Measurements from ENCODE around the gene TOP2B.

DNA sequence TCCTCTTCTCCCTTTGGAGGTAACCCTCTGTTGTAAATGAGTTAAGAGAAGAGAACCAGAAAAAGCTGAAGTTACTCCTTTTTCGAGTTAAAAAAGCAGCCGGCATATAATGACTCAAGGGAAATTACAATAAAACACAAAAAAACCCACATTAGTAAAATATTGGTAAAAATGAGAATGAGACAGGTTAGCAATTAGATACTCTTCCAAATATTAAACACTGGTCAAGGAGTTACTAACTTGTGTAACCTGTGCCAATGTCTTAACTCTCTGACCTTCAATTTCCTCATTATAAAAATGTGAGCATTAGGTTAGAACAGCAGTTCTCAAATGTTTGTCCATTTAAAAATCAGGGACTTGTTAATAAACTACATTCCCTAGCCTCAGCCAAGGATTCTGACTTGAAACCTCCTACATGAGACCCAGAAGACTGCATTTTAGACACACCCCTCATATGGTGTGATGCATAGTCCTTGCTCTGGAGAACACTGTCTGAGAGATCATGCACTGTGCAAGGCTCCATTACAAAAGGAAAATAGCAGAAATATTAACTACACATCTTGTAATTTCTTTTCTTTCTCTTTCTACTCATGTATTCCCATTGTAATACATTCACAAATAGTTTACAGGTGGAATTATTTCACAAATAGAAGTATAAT, 42.7 kb upstream of the TOP2B start:
- TF ChIP-seq, protein P1, sequence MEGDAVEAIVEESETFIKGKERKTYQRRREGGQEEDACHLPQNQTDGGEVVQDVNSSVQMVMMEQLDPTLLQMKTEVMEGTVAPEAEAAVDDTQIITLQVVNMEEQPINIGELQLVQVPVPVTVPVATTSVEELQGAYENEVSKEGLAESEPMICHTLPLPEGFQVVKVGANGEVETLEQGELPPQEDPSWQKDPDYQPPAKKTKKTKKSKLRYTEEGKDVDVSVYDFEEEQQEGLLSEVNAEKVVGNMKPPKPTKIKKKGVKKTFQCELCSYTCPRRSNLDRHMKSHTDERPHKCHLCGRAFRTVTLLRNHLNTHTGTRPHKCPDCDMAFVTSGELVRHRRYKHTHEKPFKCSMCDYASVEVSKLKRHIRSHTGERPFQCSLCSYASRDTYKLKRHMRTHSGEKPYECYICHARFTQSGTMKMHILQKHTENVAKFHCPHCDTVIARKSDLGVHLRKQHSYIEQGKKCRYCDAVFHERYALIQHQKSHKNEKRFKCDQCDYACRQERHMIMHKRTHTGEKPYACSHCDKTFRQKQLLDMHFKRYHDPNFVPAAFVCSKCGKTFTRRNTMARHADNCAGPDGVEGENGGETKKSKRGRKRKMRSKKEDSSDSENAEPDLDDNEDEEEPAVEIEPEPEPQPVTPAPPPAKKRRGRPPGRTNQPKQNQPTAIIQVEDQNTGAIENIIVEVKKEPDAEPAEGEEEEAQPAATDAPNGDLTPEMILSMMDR (IDR thresholded peaks at IDR 0.05; ENCODE audit: low read depth, low read length, missing input control) = no peak
- TF ChIP-seq, protein P2, sequence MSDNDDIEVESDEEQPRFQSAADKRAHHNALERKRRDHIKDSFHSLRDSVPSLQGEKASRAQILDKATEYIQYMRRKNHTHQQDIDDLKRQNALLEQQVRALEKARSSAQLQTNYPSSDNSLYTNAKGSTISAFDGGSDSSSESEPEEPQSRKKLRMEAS (IDR thresholded peaks at IDR 0.05) = no peak
- no peak for TF ChIP-seq RAD21 (IDR thresholded peaks at IDR 0.05)
- TF ChIP-seq, protein P3, sequence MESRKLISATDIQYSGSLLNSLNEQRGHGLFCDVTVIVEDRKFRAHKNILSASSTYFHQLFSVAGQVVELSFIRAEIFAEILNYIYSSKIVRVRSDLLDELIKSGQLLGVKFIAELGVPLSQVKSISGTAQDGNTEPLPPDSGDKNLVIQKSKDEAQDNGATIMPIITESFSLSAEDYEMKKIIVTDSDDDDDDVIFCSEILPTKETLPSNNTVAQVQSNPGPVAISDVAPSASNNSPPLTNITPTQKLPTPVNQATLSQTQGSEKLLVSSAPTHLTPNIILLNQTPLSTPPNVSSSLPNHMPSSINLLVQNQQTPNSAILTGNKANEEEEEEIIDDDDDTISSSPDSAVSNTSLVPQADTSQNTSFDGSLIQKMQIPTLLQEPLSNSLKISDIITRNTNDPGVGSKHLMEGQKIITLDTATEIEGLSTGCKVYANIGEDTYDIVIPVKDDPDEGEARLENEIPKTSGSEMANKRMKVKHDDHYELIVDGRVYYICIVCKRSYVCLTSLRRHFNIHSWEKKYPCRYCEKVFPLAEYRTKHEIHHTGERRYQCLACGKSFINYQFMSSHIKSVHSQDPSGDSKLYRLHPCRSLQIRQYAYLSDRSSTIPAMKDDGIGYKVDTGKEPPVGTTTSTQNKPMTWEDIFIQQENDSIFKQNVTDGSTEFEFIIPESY (IDR thresholded peaks at IDR 0.05) = no peak
- TF ChIP-seq TAF1 (conservative IDR thresholded peaks at IDR 0.05) = no peak
- TF ChIP-seq SP1 (IDR thresholded peaks at IDR 0.05) = no peak
- TF ChIP-seq FOXA1 (IDR thresholded peaks at IDR 0.05) = no peak
- TF ChIP-seq, protein P4, sequence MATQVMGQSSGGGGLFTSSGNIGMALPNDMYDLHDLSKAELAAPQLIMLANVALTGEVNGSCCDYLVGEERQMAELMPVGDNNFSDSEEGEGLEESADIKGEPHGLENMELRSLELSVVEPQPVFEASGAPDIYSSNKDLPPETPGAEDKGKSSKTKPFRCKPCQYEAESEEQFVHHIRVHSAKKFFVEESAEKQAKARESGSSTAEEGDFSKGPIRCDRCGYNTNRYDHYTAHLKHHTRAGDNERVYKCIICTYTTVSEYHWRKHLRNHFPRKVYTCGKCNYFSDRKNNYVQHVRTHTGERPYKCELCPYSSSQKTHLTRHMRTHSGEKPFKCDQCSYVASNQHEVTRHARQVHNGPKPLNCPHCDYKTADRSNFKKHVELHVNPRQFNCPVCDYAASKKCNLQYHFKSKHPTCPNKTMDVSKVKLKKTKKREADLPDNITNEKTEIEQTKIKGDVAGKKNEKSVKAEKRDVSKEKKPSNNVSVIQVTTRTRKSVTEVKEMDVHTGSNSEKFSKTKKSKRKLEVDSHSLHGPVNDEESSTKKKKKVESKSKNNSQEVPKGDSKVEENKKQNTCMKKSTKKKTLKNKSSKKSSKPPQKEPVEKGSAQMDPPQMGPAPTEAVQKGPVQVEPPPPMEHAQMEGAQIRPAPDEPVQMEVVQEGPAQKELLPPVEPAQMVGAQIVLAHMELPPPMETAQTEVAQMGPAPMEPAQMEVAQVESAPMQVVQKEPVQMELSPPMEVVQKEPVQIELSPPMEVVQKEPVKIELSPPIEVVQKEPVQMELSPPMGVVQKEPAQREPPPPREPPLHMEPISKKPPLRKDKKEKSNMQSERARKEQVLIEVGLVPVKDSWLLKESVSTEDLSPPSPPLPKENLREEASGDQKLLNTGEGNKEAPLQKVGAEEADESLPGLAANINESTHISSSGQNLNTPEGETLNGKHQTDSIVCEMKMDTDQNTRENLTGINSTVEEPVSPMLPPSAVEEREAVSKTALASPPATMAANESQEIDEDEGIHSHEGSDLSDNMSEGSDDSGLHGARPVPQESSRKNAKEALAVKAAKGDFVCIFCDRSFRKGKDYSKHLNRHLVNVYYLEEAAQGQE (IDR thresholded peaks at IDR 0.05) = no peak
- no peak for TF ChIP-seq HNF4G (IDR thresholded peaks at IDR 0.05)
- TF ChIP-seq GABPA (IDR thresholded peaks at IDR 0.05 in 1 of 2, conservative IDR thresholded peaks at IDR 0.05 in 1 of 2) = no peak
- TF ChIP-seq JUND (IDR thresholded peaks at IDR 0.05) = no peak
- TF ChIP-seq RXRA (IDR thresholded peaks at IDR 0.05) = no peak
- TF ChIP-seq YY1 (IDR thresholded peaks at IDR 0.05) = no peak
- no peak for TF ChIP-seq FOXA2 (IDR thresholded peaks at IDR 0.05)
